ENCODE measurements around the gene PARD3B.

The PARD3B gene

DNA sequence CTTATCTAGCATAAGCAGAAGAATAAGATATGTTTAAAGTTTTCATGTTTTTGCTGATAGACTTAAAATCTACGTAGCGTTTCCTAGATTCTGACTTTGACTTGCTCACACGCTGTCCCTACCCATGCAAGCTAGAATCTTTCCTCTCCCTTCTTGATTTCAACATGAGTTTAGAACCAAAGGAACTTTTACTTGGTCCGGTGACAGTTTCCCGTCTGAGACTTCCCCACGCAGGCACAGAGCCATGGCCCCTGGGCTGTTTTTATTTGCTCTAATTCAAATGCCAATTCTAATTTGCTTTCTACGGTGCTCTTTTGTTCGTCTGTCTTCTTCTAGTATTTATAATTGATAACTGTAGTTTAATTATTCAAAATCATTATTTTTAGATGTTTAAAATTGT is 467.7 kb downstream of the PARD3B start:
- H3K9me3 ChIP-seq (ENCODE audit: control insufficient read depth, low read depth, low read length) = no peaks in the 10 kb centered on the region
- H3K27me3 ChIP-seq (ENCODE audit: control insufficient read depth, insufficient read depth, low read length) = no peaks in the 10 kb centered on the region
- H3K36me3 ChIP-seq (ENCODE audit: control insufficient read depth, low read depth, low read length) = no peaks in the 10 kb centered on the region
- H3K4me1 ChIP-seq (ENCODE audit: control insufficient read depth, low read depth, low read length) = no peaks in the 10 kb centered on the region
- no peak overlapping the region for H3K9ac ChIP-seq (ENCODE audit: low read length)
- H3K4me3 ChIP-seq (ENCODE audit: low read length) = no peak overlapping the region
- H3K27ac ChIP-seq (ENCODE audit: low read length) = no peak overlapping the region

DNA sequence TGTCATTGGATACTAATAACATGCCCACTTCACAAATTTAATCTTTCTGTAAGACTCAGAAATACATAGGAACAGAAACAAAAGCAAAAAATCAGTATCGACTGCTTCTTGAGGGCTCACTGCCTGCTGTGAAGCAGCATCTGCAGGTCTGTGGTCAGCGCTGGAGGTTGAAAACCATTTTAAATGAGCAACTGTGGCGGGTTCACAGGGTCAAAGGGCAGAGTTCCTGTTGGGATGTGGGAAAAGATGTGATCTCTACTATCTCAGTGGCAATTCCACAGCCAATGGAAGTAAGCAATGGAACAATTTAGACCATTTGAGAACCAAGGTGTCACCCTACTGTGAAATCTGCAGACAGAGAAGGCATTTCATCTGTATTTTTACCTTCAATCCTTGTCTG is 468.3 kb downstream of the PARD3B start:
- Histone ChIP-seq H3K27me3 (ENCODE audit: control insufficient read depth, insufficient read depth, low read length) (no peaks in the 10 kb centered on the region), H3K27ac (ENCODE audit: low read length) (no peak overlapping the region), H3K9me3 (ENCODE audit: control insufficient read depth, low read depth, low read length) (no peaks in the 10 kb centered on the region), H3K9ac (ENCODE audit: low read length) (no peak overlapping the region), H3K36me3 (ENCODE audit: control insufficient read depth, low read depth, low read length) (no peaks in the 10 kb centered on the region), H3K4me1 (ENCODE audit: control insufficient read depth, low read depth, low read length) (no peaks in the 10 kb centered on the region), H3K4me3 (ENCODE audit: low read length) (no peak overlapping the region)

DNA sequence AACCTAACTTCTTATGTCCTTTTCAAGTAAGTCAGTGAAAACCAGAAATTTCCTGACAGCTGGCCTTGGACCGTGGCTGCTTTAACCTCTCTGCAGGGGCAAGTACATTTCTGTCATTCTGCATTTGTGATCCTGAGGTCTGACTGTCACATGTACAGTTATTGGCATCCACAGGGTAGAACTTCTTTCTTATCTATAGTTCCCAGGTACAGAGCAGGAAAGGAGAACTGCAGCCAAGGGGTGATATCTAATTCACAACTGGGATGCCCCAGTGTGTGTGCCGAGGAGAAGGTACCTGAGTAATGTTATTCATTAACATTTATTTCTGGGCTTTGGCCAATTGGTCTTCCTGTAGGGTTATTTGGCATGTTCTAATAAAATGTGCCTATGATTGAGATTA is 468.9 kb downstream of the PARD3B start:
- H3K4me1 ChIP-seq (ENCODE audit: control insufficient read depth, low read depth, low read length) = no peaks in the 10 kb centered on the region
- no peaks in the 10 kb centered on the region for H3K36me3 ChIP-seq (ENCODE audit: control insufficient read depth, low read depth, low read length)
- H3K4me3 ChIP-seq (ENCODE audit: low read length) = no peak overlapping the region
- no peaks in the 10 kb centered on the region for H3K27me3 ChIP-seq (ENCODE audit: control insufficient read depth, insufficient read depth, low read length)
- H3K9ac ChIP-seq (ENCODE audit: low read length) = no peak overlapping the region
- H3K27ac ChIP-seq (ENCODE audit: low read length) = no peak overlapping the region
- no peaks in the 10 kb centered on the region for H3K9me3 ChIP-seq (ENCODE audit: control insufficient read depth, low read depth, low read length)

DNA sequence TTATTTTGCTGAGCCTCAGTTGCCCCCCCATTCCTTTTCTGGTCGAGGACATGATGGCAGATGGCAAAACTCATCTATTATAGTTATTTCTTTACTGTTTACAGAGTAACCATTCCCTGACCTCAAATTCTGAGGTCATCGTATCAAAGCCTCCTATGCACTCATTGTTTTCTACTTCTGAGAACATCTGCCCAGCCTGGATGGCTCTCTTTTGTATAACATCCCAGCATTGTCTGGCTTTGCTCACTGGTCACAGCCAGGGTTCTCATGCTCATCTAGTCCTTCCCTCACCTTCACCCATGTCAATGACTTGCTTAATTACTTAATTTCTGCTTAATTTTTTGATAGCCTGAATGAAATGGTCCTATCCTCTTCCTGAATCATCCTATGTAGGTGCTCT is 472.1 kb downstream of the PARD3B start:
- Histone ChIP-seq H3K27me3 (ENCODE audit: control insufficient read depth, insufficient read depth, low read length) (no peaks in the 10 kb centered on the region), H3K4me3 (ENCODE audit: low read length) (no peak overlapping the region), H3K27ac (ENCODE audit: low read length) (no peak overlapping the region), H3K9me3 (ENCODE audit: control insufficient read depth, low read depth, low read length) (no peaks in the 10 kb centered on the region), H3K4me1 (ENCODE audit: control insufficient read depth, low read depth, low read length) (no peaks in the 10 kb centered on the region), H3K36me3 (ENCODE audit: control insufficient read depth, low read depth, low read length) (no peaks in the 10 kb centered on the region), H3K9ac (ENCODE audit: low read length) (no peak overlapping the region)

DNA sequence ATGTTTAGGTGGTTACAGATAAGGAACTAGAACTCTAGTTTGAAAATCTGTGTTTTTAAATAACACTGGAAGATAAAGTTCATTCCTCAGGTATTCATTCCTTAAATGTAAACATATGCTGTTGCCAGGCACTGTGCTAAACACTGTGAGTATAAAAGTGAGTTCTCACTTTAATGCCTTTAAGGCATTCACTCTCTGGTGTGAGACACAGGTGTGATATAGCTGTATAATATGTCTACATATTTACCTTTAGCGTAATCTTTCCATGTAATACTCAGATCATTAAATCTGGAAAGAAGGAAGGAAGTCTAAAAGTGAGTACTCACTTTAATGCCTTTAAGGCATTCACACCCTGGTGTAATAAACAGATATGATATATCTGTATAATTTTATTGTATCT is 472.6 kb downstream of the PARD3B start:
- Histone ChIP-seq H3K9me3 (ENCODE audit: control insufficient read depth, low read depth, low read length) (no peaks in the 10 kb centered on the region), H3K36me3 (ENCODE audit: control insufficient read depth, low read depth, low read length) (no peaks in the 10 kb centered on the region), H3K27me3 (ENCODE audit: control insufficient read depth, insufficient read depth, low read length) (no peaks in the 10 kb centered on the region), H3K9ac (ENCODE audit: low read length) (no peak overlapping the region), H3K27ac (ENCODE audit: low read length) (no peak overlapping the region), H3K4me3 (ENCODE audit: low read length) (no peak overlapping the region), H3K4me1 (ENCODE audit: control insufficient read depth, low read depth, low read length) (no peaks in the 10 kb centered on the region)

DNA sequence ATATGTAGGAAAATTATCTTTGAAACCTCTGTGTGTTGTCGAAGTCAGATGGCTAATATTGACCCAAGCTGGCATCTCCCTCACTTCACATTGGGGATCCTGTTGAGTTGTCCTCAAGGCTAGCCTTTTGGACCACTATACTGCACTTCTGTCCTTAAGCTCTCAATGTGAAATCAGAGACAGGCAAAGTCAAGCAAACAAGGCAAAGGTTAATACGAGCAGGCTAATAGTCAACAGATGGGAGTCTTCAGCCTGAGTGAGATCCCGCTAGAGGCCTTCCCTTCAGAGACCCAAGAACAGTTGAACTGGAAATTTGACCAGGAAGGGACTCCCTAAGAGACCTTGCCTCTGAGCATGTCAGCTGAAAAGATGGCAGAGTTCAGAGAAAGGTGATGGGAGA is 475.4 kb downstream of the PARD3B start:
- no peaks in the 10 kb centered on the region for H3K4me1 ChIP-seq (ENCODE audit: control insufficient read depth, low read depth, low read length)
- no peaks in the 10 kb centered on the region for H3K36me3 ChIP-seq (ENCODE audit: control insufficient read depth, low read depth, low read length)
- no peaks in the 10 kb centered on the region for H3K9me3 ChIP-seq (ENCODE audit: control insufficient read depth, low read depth, low read length)
- no peak overlapping the region for H3K9ac ChIP-seq (ENCODE audit: low read length)
- no peak overlapping the region for H3K4me3 ChIP-seq (ENCODE audit: low read length)
- no peak overlapping the region for H3K27ac ChIP-seq (ENCODE audit: low read length)
- H3K27me3 ChIP-seq (ENCODE audit: control insufficient read depth, insufficient read depth, low read length) = no peaks in the 10 kb centered on the region

DNA sequence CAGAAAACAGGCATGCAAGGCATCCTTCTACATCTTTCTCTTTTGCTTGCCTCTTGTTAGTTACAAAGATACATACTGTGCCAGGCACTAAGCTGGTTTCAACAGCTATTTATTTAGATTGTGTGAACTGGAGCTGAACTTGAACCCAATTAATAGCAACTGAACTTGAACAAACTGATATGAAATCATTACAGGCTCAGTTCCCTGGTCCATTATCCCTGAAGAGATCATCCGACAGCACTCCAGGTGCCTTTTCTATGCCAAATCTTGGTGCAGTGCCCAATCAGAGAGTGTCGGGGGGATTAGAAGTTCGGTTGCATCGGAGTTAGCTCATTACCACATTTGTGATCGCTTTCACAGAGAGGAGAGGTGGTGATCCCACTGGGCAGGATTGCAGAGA is 477.6 kb downstream of the PARD3B start:
- Histone ChIP-seq H3K9me3 (ENCODE audit: control insufficient read depth, low read depth, low read length) (no peaks in the 10 kb centered on the region), H3K27me3 (ENCODE audit: control insufficient read depth, insufficient read depth, low read length) (no peaks in the 10 kb centered on the region), H3K36me3 (ENCODE audit: control insufficient read depth, low read depth, low read length) (no peaks in the 10 kb centered on the region), H3K4me3 (ENCODE audit: low read length) (no peak overlapping the region), H3K9ac (ENCODE audit: low read length) (no peak overlapping the region), H3K27ac (ENCODE audit: low read length) (no peak overlapping the region), H3K4me1 (ENCODE audit: control insufficient read depth, low read depth, low read length) (no peaks in the 10 kb centered on the region)

DNA sequence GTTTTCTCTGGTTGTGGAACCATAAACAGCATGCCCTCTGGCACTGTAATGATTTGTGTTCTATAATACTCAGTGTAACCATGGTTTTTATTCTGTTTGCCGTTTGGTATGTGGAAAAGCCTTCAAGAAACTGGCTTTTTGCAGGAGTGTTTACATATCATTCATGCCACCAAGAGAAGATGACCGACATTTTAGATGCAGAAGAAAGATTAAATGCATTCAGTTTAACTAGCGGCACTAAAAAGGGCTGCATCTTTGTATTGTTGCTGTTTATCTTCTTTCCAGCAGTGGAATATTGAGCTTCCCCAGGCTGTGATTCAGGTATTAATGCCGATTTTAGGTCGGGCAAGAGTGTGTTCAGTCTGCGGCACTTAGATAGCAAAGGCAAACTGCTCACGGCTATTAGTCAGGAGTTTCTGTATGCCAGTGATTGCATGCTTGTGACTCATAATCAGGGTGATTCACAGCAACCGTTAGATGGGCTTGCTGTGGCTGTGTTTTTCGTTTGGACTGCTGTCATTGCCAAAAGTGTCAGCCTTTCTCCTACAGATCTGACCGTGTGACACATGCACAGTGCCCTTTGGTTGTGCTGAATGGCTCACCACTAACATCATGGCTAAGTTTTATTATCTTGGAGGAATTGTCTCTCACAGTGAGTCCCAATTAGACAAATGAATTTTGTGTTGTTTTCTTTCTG is 479.7 kb downstream of the PARD3B start:
- no peaks in the 10 kb centered on the region for H3K9me3 ChIP-seq (ENCODE audit: control insufficient read depth, low read depth, low read length)
- no peaks in the 10 kb centered on the region for H3K27me3 ChIP-seq (ENCODE audit: control insufficient read depth, insufficient read depth, low read length)
- H3K9ac ChIP-seq (ENCODE audit: low read length) = no peak overlapping the region
- no peak overlapping the region for H3K4me3 ChIP-seq (ENCODE audit: low read length)
- H3K36me3 ChIP-seq (ENCODE audit: control insufficient read depth, low read depth, low read length) = no peaks in the 10 kb centered on the region
- H3K27ac ChIP-seq (ENCODE audit: low read length) = no peak overlapping the region
- H3K4me1 ChIP-seq (ENCODE audit: control insufficient read depth, low read depth, low read length) = no peaks in the 10 kb centered on the region

DNA sequence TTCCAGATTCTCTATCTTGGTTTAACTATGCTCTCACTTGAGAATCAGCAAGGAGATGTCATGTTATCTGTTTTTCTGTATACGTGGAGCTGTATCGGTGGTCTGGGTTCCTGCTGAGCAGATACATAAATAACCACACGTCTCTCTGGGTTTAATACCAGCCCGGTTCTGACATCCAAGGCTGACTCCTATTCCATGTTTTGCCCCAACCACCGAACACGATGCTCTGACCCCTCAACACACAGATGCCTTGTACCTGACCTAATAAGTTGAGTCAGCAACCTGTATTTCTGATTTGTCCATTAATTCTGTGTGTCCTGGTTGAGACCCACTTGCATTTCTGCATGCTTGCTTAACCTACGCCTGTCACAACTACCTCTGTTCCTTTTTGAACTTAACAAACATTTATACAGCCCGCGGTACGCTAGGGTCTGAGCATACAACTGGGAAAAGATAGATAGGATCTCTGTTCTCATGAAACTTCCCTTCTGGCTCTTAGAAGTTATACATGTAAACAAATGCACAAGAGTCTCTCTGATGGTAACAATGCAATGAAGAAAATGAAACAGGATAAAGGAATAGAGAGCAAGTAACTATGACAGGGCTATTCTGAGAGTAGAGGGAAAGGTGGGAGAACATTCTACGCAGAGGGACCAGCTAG is 480.4 kb downstream of the PARD3B start:
- no peaks in the 10 kb centered on the region for H3K4me1 ChIP-seq (ENCODE audit: control insufficient read depth, low read depth, low read length)
- no peaks in the 10 kb centered on the region for H3K27me3 ChIP-seq (ENCODE audit: control insufficient read depth, insufficient read depth, low read length)
- no peak overlapping the region for H3K4me3 ChIP-seq (ENCODE audit: low read length)
- no peak overlapping the region for H3K27ac ChIP-seq (ENCODE audit: low read length)
- no peaks in the 10 kb centered on the region for H3K36me3 ChIP-seq (ENCODE audit: control insufficient read depth, low read depth, low read length)
- no peak overlapping the region for H3K9ac ChIP-seq (ENCODE audit: low read length)
- no peaks in the 10 kb centered on the region for H3K9me3 ChIP-seq (ENCODE audit: control insufficient read depth, low read depth, low read length)

DNA sequence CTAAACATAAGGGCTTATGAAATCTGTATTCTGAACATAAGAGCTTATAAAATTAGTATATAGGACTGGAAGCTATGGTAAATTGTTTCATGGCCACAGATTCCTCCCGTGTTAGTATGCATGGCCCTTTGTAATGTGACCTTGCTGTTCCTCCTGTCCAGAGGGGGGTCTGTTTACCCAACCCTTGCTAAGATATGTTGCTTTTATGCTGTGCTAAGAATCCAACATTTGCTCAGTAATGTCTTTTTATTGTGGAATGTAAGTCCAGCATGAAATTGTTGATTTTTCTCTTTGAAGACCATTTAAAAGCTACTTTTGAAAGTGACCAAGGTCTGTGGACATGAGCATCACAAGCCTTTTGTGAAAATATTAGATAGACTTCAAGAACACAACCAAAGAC is 485.4 kb downstream of the PARD3B start:
- Histone ChIP-seq H3K4me1 (ENCODE audit: control insufficient read depth, low read depth, low read length) (no peaks in the 10 kb centered on the region), H3K9ac (ENCODE audit: low read length) (no peak overlapping the region), H3K27ac (ENCODE audit: low read length) (no peak overlapping the region), H3K4me3 (ENCODE audit: low read length) (no peak overlapping the region), H3K9me3 (ENCODE audit: control insufficient read depth, low read depth, low read length) (no peaks in the 10 kb centered on the region), H3K27me3 (ENCODE audit: control insufficient read depth, insufficient read depth, low read length) (no peaks in the 10 kb centered on the region), H3K36me3 (ENCODE audit: control insufficient read depth, low read depth, low read length) (no peaks in the 10 kb centered on the region)

DNA sequence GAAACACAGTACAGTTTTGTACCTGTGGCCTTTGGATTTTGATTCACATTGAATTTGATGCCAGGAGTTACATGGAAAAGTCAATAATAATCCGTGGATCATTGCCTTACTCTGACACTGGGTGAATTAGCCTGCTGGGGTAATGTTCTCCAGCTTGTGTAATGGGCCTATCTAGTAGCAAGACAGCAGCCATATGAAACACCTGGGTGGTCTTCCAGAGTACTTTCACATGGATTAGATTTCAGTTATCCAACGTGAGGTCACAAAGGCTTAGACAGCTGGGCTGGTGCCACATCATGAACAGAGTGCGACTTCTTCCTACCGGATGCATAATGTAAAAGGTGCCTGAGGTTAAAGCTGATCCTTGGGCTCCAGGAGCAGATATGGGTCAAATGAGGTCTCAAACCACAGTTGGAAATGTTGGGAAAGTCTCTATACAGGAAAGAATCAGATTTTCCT is 486.8 kb downstream of the PARD3B start:
- Histone ChIP-seq H3K36me3 (ENCODE audit: control insufficient read depth, low read depth, low read length) (no peaks in the 10 kb centered on the region), H3K27ac (ENCODE audit: low read length) (no peak overlapping the region), H3K4me3 (ENCODE audit: low read length) (no peak overlapping the region), H3K9ac (ENCODE audit: low read length) (no peak overlapping the region), H3K4me1 (ENCODE audit: control insufficient read depth, low read depth, low read length) (no peaks in the 10 kb centered on the region), H3K27me3 (ENCODE audit: control insufficient read depth, insufficient read depth, low read length) (no peaks in the 10 kb centered on the region), H3K9me3 (ENCODE audit: control insufficient read depth, low read depth, low read length) (no peaks in the 10 kb centered on the region)

DNA sequence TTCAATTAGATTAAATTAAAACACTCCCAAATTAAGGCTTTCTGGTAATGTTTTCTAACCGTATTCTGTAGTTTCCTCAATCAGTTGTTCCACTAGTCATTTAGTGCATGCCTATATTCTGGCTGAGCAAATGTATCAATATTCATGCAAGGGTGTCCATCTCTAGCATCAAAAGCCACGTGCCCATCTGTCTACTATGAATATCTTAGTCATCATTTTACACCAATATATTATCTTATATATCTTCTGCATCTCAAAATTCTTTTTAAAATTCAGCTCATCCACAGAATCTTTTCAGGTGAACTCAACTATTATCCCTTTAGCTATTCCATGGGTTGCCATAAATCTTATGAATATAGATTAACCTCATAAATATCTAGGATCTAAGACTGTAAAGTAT is 488.2 kb downstream of the PARD3B start:
- no peaks in the 10 kb centered on the region for H3K9me3 ChIP-seq (ENCODE audit: control insufficient read depth, low read depth, low read length)
- H3K36me3 ChIP-seq (ENCODE audit: control insufficient read depth, low read depth, low read length) = no peaks in the 10 kb centered on the region
- no peaks in the 10 kb centered on the region for H3K27me3 ChIP-seq (ENCODE audit: control insufficient read depth, insufficient read depth, low read length)
- no peak overlapping the region for H3K9ac ChIP-seq (ENCODE audit: low read length)
- H3K27ac ChIP-seq (ENCODE audit: low read length) = no peak overlapping the region
- H3K4me3 ChIP-seq (ENCODE audit: low read length) = no peak overlapping the region
- no peaks in the 10 kb centered on the region for H3K4me1 ChIP-seq (ENCODE audit: control insufficient read depth, low read depth, low read length)

All from iPS-18a (cell line).